Activated CD4-positive, alpha-beta T cell treated with anti-CD3 and anti-CD28 coated beads, Interleukin-2, amount 10 ng/mL, durations not matched to agents 24 days and 14 days (primary cell): ENCODE results near the gene TNFSF12. TPM values are rescaled to one million over a fixed set of nuclear protein-coding genes. Genes with fewer than 3 reads are reported as not detected.

Experiments used
- DNase-seq: peaks from one replicate; pipeline ENCODE4 v3.0.0; 2022
- H3K27ac Mint-ChIP-seq: one replicate; pipeline ENCODE4 v1.8.0; 2022; ENCODE audit warnings: mild to moderate bottlenecking, mixed read lengths
- H3K27me3 Mint-ChIP-seq: one replicate; pipeline ENCODE4 v1.8.0; 2022; ENCODE audit warnings: mixed read lengths
- H3K36me3 Mint-ChIP-seq: one replicate; pipeline ENCODE4 v1.8.0; 2022; ENCODE audit warnings: low read depth, mild to moderate bottlenecking, mixed read lengths
- H3K4me1 Mint-ChIP-seq: one replicate; pipeline ENCODE4 v1.8.0; 2021; ENCODE audit warnings: mixed read lengths
- H3K4me3 Mint-ChIP-seq: one replicate; pipeline ENCODE4 v1.8.0; 2022; ENCODE audit warnings: mild to moderate bottlenecking, moderate library complexity, mixed read lengths
- H3K9me3 Mint-ChIP-seq: one replicate; pipeline ENCODE4 v1.8.0; 2021; ENCODE audit warnings: mixed read lengths
- intact Hi-C: fragments of 100-400 bp; cut with micrococcal nuclease; formaldehyde crosslinking; loops from one replicate; pipeline ENCODE4 v1.15.1; 2023
- total RNA-seq: library from RNA; stranded (reverse); gene quantifications from 2 replicates; pipeline ENCODE4 v1.2.3, GENCODE V29; 2022

TNFSF12 gene
- total RNA-seq, 1 donor from 2014 or later = 21.5 TPM

DNA sequence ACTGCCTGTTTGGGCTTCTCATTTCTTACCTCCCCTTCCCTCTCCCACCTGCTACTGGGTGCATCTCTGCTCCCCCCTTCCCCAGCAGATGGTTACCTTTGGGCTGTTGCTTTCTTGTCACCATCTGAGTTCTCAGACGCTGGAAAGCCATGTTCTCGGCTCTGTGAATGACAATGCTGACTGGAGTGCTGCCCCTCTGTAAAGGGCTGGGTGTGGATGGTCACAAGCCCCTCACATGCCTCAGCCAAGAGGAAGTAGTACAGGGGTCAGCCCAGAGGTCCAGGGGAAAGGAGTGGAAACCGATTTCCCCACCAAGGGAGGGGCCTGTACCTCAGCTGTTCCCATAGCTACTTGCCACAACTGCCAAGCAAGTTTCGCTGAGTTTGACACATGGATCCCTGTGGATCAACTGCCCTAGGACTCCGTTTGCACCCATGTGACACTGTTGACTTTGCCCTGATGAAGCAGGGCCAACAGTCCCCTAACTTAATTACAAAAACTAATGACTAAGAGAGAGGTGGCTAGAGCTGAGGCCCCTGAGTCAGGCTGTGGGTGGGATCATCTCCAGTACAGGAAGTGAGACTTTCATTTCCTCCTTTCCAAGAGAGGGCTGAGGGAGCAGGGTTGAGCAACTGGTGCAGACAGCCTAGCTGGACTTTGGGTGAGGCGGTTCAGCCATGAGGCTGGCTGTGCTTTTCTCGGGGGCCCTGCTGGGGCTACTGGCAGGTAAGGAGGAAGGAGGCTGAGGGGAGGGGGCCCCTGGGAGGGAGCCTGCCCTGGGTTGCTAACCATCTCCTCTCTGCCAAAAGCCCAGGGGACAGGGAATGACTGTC is 30.4 kb downstream of the TNFSF12 start, which contains the start of gene CD68:
Gene CD68 (plus strand): TSS at position 638 of the 833 bp plus-strand sequence. CDS start 40 bp downstream, at position 678.
- Mint-ChIP-seq H3K4me1 (peaks cover 74% of the 10 kb centered on the region), H3K4me3 (peak within 1 kb of the TSS; percentile 69), H3K27ac (peak within 1 kb of the TSS; percentile 87), H3K9me3 (no peaks in the 10 kb centered on the region), H3K36me3 (peaks cover 79% of the 10 kb centered on the region), H3K27me3 (no peaks in the 10 kb centered on the region)
- DNase-seq = peak; percentile 83
- intact Hi-C loops = loop anchor here (2.0 to 10.0 kb wide), 2 partner anchors 256 to 270 kb away; partner anchors contain the start of gene KDM6B

DNA sequence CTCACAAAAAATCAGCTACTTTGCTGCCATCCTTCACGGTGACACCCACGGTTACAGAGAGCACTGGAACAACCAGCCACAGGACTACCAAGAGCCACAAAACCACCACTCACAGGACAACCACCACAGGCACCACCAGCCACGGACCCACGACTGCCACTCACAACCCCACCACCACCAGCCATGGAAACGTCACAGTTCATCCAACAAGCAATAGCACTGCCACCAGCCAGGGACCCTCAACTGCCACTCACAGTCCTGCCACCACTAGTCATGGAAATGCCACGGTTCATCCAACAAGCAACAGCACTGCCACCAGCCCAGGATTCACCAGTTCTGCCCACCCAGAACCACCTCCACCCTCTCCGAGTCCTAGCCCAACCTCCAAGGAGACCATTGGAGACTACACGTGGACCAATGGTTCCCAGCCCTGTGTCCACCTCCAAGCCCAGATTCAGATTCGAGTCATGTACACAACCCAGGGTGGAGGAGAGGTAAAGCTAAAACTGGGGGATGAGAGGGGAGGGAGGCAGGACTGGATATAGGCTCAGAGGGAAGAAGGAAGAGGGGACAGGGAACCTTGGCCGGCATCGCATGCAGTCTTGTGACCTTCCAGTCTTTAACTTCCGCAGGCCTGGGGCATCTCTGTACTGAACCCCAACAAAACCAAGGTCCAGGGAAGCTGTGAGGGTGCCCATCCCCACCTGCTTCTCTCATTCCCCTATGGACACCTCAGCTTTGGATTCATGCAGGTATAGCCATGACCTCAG is 31.2 kb downstream of the TNFSF12 start:
- H3K4me3 Mint-ChIP-seq = peak overlapping the region; percentile 59
- H3K4me1 Mint-ChIP-seq = peaks cover 70% of the 10 kb centered on the region
- no peaks in the 10 kb centered on the region for H3K9me3 Mint-ChIP-seq
- DNase-seq = peak; percentile 75
- intact Hi-C loops = loop anchor here (2.0 to 10.0 kb wide), 2 partner anchors 255 to 271 kb away; partner anchors contain the start of gene KDM6B
- H3K36me3 Mint-ChIP-seq = peaks cover 75% of the 10 kb centered on the region
- H3K27me3 Mint-ChIP-seq = no peaks in the 10 kb centered on the region
- peak overlapping the region; percentile 87 for H3K27ac Mint-ChIP-seq

DNA sequence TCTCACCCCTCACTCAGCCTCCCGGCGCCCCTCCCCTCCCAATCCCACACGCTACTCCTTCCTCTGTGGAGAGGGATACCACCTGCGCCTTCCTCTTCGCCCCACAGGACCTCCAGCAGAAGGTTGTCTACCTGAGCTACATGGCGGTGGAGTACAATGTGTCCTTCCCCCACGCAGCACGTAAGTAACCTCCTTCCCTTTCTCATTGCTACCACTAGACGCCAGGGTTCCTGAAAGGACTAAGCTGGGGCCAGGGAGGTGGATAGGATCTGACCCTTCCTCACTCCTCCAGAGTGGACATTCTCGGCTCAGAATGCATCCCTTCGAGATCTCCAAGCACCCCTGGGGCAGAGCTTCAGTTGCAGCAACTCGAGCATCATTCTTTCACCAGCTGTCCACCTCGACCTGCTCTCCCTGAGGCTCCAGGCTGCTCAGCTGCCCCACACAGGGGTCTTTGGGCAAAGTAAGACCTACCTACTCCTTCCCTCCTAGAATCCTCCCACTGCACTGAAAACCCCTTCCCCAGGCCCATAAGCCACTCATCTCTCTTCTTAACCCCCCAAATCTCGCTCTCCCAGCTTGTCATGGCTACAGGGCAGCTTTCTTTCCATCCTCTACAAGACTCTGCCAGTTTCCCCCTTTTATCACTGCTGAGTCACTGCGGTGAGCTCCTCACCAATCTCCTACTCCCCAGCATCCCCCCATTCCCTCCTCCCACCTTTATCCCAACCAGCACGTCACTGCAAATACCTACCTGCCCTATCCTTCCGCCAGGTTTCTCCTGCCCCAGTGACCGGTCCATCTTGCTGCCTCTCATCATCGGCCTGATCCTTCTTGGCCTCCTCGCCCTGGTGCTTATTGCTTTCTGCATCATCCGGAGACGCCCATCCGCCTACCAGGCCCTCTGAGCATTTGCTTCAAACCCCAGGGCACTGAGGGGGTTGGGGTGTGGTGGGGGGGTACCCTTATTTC is 32.0 kb downstream of the TNFSF12 start:
- H3K9me3 Mint-ChIP-seq = no peaks in the 10 kb centered on the region
- peaks cover 70% of the 10 kb centered on the region for H3K36me3 Mint-ChIP-seq
- H3K4me1 Mint-ChIP-seq = peaks cover 68% of the 10 kb centered on the region
- peak; percentile 62 for DNase-seq
- no peaks in the 10 kb centered on the region for H3K27me3 Mint-ChIP-seq
- peak overlapping the region; percentile 79 for H3K27ac Mint-ChIP-seq
- H3K4me3 Mint-ChIP-seq = peak overlapping the region; percentile 27
- intact Hi-C loops = no loop called here

- H3K9me3 Mint-ChIP-seq = no peaks in the 10 kb centered on the region
- intact Hi-C loops = loop anchor here (1.0 kb wide), 2 partner anchors 10 to 33 kb away; no protein-coding TSS in a partner anchor
- peaks cover 51% of the 10 kb centered on the region for H3K4me1 Mint-ChIP-seq
- H3K36me3 Mint-ChIP-seq = peaks cover 60% of the 10 kb centered on the region
- no peaks in the 10 kb centered on the region for H3K27me3 Mint-ChIP-seq
- peak; percentile 63 for DNase-seq
- H3K27ac Mint-ChIP-seq = peak overlapping the region; percentile 99
- peak overlapping the region; percentile 89 for H3K4me3 Mint-ChIP-seq
Measured at GRCh38 chr17:7582396-7583252, 33.8 kb downstream of the TNFSF12 start.

- peaks cover 58% of the 10 kb centered on the region for H3K36me3 Mint-ChIP-seq
- intact Hi-C loops = loop anchor here (1.0 kb wide), 2 partner anchors 11 to 32 kb away; no protein-coding TSS in a partner anchor
Measured at GRCh38 chr17:7583253-7584109, 34.6 kb downstream of the TNFSF12 start, which contains the start of gene MPDU1. Gene MPDU1, plus strand, starts transcription at chr17:7583852. Its CDS starts 11 bp downstream, at chr17:7583863.

DNA sequence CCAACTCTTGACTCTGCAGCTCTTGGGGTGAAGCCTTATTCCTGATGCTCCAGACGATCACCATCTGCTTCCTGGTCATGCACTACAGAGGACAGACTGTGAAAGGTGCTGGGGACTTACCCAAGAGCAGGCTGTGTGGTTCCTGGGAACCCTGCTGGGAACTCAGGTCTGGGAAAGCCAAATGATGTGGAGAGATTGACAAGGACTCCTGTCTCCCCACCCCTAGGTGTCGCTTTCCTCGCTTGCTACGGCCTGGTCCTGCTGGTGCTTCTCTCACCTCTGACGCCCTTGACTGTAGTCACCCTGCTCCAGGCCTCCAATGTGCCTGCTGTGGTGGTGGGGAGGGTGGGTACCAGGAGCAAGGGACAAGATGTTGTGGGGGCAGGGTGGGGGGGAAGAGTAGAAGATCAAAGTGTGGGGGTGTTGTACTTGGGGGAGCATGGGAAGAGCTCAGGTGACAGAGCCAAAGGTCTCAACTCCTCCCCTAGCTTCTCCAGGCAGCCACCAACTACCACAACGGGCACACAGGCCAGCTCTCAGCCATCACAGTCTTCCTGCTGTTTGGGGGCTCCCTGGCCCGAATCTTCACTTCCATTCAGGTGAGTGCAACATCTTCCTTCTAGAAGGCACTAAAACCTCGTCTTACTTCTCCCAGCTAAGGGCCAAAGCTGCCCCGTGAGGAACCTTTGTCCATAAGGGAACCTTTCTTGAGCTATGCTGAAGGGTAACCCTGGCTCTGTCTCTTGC is 38.0 kb downstream of the TNFSF12 start:
- H3K4me3 Mint-ChIP-seq = no peak overlapping the region
- no peaks in the 10 kb centered on the region for H3K9me3 Mint-ChIP-seq
- H3K4me1 Mint-ChIP-seq = peaks cover 20% of the 10 kb centered on the region
- peak; percentile 57 for DNase-seq
- peaks cover 49% of the 10 kb centered on the region for H3K36me3 Mint-ChIP-seq
- H3K27me3 Mint-ChIP-seq = no peaks in the 10 kb centered on the region
- intact Hi-C loops = no loop called here
- peak overlapping the region; percentile 67 for H3K27ac Mint-ChIP-seq

More at GRCh38 chr17:7583253-7584109, 34.6 kb downstream of the TNFSF12 start, which contains the start of gene MPDU1:
- Mint-ChIP-seq H3K27me3 (no peaks in the 10 kb centered on the region), H3K9me3 (no peaks in the 10 kb centered on the region), H3K4me3 (peak within 1 kb of the TSS; percentile 89), H3K27ac (peak within 1 kb of the TSS; percentile 99), H3K4me1 (peaks cover 46% of the 10 kb centered on the region)
- DNase-seq = peak; percentile 99

DNA sequence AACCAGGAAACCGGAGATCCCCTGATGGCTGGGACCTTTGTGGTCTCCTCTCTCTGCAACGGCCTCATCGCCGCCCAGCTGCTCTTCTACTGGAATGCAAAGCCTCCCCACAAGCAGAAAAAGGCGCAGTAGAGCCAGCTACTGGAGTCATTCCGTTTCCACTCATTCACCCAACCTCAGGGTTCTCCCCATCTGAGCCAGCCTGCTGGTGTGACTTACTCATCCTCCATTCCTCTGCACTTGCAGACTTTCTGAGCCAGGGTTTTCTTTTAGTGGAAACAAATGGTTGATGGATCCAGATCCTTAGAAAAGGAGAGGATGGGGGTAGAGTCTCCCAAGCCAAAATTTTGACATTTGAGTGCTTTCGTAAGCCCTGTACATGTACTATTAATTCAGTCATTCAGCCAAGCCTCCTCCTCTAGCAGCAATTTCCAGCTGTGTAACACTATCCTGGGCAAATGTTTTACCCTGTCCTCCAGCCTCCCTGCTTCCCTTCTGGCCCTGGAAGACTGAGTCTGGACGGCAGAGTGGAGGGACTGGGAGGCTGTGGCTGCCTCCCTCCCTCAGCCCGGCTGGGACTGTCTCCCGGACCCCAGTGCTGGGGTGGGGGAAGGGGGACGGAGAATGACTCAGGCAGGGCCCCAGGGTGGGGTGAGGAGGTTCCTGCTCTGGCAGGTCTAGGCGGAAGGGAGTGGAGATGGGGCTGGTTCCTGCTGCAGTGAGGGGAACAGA is 38.7 kb downstream of the TNFSF12 start:
- peaks cover 53% of the 10 kb centered on the region for H3K36me3 Mint-ChIP-seq
- peak overlapping the region; percentile 67 for H3K27ac Mint-ChIP-seq
- no peaks in the 10 kb centered on the region for H3K27me3 Mint-ChIP-seq
- intact Hi-C loops = no loop called here
- peaks cover 15% of the 10 kb centered on the region for H3K4me1 Mint-ChIP-seq
- no peaks in the 10 kb centered on the region for H3K9me3 Mint-ChIP-seq
- H3K4me3 Mint-ChIP-seq = no peak overlapping the region
- DNase-seq = peak; percentile 56

- no peaks in the 10 kb centered on the region for H3K27me3 Mint-ChIP-seq
- H3K36me3 Mint-ChIP-seq = peaks cover 56% of the 10 kb centered on the region
- intact Hi-C loops = loop anchor here (1.0 kb wide), 1 partner anchor 74 kb away; no protein-coding TSS in a partner anchor
- peaks cover 9% of the 10 kb centered on the region for H3K4me1 Mint-ChIP-seq
- H3K27ac Mint-ChIP-seq = no peak overlapping the region
- H3K4me3 Mint-ChIP-seq = no peak overlapping the region
- peak; percentile 56 for DNase-seq
- no peaks in the 10 kb centered on the region for H3K9me3 Mint-ChIP-seq
Measured at GRCh38 chr17:7588553-7589203, 39.8 kb downstream of the TNFSF12 start.

DNA sequence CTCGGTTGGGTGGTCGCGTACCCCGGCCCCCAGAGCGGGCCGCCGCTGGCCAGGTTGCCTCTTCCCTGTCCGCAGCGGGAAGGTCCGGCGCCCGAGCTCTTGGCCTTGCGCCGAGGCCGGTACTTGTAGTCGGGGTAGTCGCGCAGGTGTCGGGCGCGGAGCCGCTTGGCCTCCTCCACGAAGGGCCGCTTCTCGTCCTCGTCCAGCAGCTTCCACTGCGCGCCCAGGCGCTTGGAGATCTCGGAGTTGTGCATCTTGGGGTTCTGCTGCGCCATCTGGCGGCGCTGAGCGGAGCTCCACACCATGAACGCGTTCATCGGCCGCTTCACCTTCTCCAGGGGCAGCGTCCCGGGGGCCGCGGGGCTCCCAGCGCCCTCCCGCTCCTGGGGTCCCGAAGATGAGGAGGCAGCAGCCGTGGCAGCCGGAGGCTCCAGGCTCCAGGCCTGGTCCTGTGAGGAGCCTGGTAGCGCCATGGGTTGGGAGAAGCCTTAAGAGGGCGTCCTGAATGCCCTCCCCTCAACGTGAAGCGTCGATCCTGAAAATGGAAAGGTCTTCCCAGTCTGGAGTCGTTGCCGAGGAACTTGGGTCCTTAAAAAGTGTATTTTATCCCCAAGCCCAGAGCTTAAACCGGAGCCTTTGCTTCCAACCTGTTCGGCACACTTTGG is 40.5 kb downstream of the TNFSF12 start:
- no peak overlapping the region for H3K27ac Mint-ChIP-seq
- H3K4me3 Mint-ChIP-seq = no peak overlapping the region
- peaks cover 59% of the 10 kb centered on the region for H3K36me3 Mint-ChIP-seq
- peaks cover 9% of the 10 kb centered on the region for H3K4me1 Mint-ChIP-seq
- no peaks in the 10 kb centered on the region for H3K27me3 Mint-ChIP-seq
- intact Hi-C loops = loop anchor here (1.0 kb wide), 1 partner anchor 75 kb away; no protein-coding TSS in a partner anchor
- no peaks in the 10 kb centered on the region for H3K9me3 Mint-ChIP-seq
- peak; percentile 90 for DNase-seq
